K562 (cell line): ENCODE measurements around the gene CREB3L2. TPM values are rescaled to one million over a fixed set of nuclear protein-coding genes. Genes with fewer than 3 reads are reported as not detected.

Experiments
- DEAF1 ChIP-seq: fragments of 450-650 bp; formaldehyde crosslinking; IDR thresholded peaks from 2 replicates; pipeline ENCODE4 v1.4.0; 2020; ENCODE audit warnings: mild to moderate bottlenecking, moderate library complexity
- ETV5 ChIP-seq: sonication (generic); formaldehyde crosslinking; IDR thresholded peaks from 2 replicates; pipeline ENCODE4 v1.4.0; 2020; ENCODE audit warnings: low read depth, mild to moderate bottlenecking, missing genetic modification reagents
- ILK ChIP-seq: fragments of 450-650 bp; IDR thresholded peaks from 2 replicates; pipeline ENCODE4 v1.6.1; 2016; ENCODE audit warnings: missing genetic modification characterization, low read depth, mild to moderate bottlenecking, missing compliant biosample characterization, moderate library complexity, borderline replicate concordance
- MLLT1 ChIP-seq, 2 experiments: fragments of 450-650 bp; IDR thresholded peaks; 2 replicates each; pipeline ENCODE4 v1.6.1; 2016
- MTF1 ChIP-seq: fragments of 250-450 bp; sonication (Bioruptor Pico); IDR thresholded peaks from 2 replicates; pipeline ENCODE4 v1.9.0; 2021; ENCODE audit warnings: moderate library complexity, mild to moderate bottlenecking, inconsistent platforms, borderline replicate concordance
- RBM39 ChIP-seq: fragments of 200-400 bp; formaldehyde crosslinking; optimal IDR thresholded peaks from 2 replicates; pipeline ENCODE3; 2018; ENCODE audit warnings: low read depth, low read length
- SAFB ChIP-seq: fragments of 200-400 bp; formaldehyde crosslinking; IDR thresholded peaks from 2 replicates; pipeline ENCODE4 v1.6.1; 2017; ENCODE audit warnings: low read depth, low read length, borderline replicate concordance
- TEAD1 ChIP-seq, 2 experiments: fragments of 450-650 bp in 1 of 2; sonication (generic) in 1 of 2; formaldehyde crosslinking; IDR thresholded peaks; 2 replicates each; pipeline versions ENCODE4 v1.4.0 to v1.8.0; 2020 to 2022; ENCODE audit warnings: mild to moderate bottlenecking in 2 of 2, missing genetic modification reagents in 1 of 2
- TFAP4 ChIP-seq: sonication (generic); formaldehyde crosslinking; IDR thresholded peaks from 2 replicates; pipeline ENCODE4 v1.8.0; 2022; ENCODE audit warnings: missing genetic modification reagents, mild to moderate bottlenecking, moderate library complexity, borderline replicate concordance
- USF1 ChIP-seq: sonication (generic); formaldehyde crosslinking; IDR thresholded peaks from 2 replicates; pipeline ENCODE4 v1.9.0; 2022; ENCODE audit warnings: mild to moderate bottlenecking, missing genetic modification reagents
- USF2 ChIP-seq: sonication (generic); formaldehyde crosslinking; IDR thresholded peaks from 2 replicates; pipeline ENCODE4 v1.5.0; 2020; ENCODE audit warnings: missing genetic modification reagents
- ZNF24 ChIP-seq: fragments of 450-650 bp; IDR thresholded peaks from 2 replicates; pipeline ENCODE4 v1.6.1; 2016
- ZNF518B ChIP-seq: fragments of 250-450 bp; sonication (Bioruptor Pico); IDR thresholded peaks from 2 replicates; pipeline ENCODE4 v1.5.0; 2021; ENCODE audit warnings: mild to moderate bottlenecking, moderate library complexity
- ZNF551 ChIP-seq: fragments of 250-450 bp; sonication (Bioruptor Pico); IDR thresholded peaks from 2 replicates; pipeline ENCODE4 v1.5.0; 2021; ENCODE audit warnings: mild to moderate bottlenecking, moderate library complexity
- ZNF740 ChIP-seq, 3 experiments: fragments of 200-800 bp in 1 of 3; sonication (Bioruptor generic) in 1 of 3; sonication (generic) in 1 of 3; formaldehyde crosslinking in 1 of 3; IDR thresholded peaks; 2 replicates each; pipeline versions ENCODE4 v1.6.1 to v1.8.0; 2016 to 2022; ENCODE audit warnings: mild to moderate bottlenecking in 2 of 3, missing compliant biosample characterization in 2 of 3, missing genetic modification characterization in 2 of 3, missing genetic modification reagents in 1 of 3
- polyA plus RNA-seq, 8 experiments: library from polyadenylated mRNA; depleted of rRNA in 4 of 8; stranded (reverse) in 5 of 8; unstranded in 3 of 8; fragments of >200 nt; fragmentation: Nextera tagmentation in 2 of 8; fragmentation: Illumina TruSeq in 1 of 8; extraction: Ambion mirVana in 2 of 8; extraction: Trizol in 1 of 8; gene quantifications; 2 replicates each; pipeline versions ENCODE4 v1.2.1 to v1.2.3, GENCODE V29; 2011 to 2014; ENCODE audit warnings: inconsistent platforms in 1 of 8, missing spikeins in 1 of 8
- total RNA-seq, 7 experiments: library from RNA; depleted of rRNA in 6 of 7; stranded (reverse); fragments of >200 nt in 6 of 7; fragmentation: Illumina TruSeq in 2 of 7; extraction: Trizol in 2 of 7; gene quantifications; 2 replicates each; pipeline versions ENCODE4 v1.2.1 to v1.2.3, GENCODE V29; 2011 to 2021; ENCODE audit warnings: low replicate concordance in 1 of 7

CREB3L2 gene
- total and polyA plus RNA-seq, 9 of the 15 experiments (the other 6 are each of a cell fraction or from before 2014, with no cell fraction given), result 7.1 to 45.6 (median 15.8) TPM

- TF ChIP-seq DEAF1 (CRISPR knock-in tag) (no peak), ZNF24 (no peak), MTF1 (CRISPR knock-in tag) (no peak), TFAP4 (no peak), ILK (no peak), MLLT1 (IDR thresholded peaks at IDR 0.05) (no peak), USF1 (CRISPR knock-in tag) (no peak), USF2 (no peak), ZNF740 (CRISPR knock-in tag; IDR thresholded peaks at IDR 0.05) (no peak), ZNF740 (tag; IDR thresholded peaks at IDR 0.05) (no peak), SAFB (no peak), RBM39 (no peak), ETV5 (no peak), ZNF551 (CRISPR knock-in tag) (no peak), TEAD1 (CRISPR knock-in tag; IDR thresholded peaks at IDR 0.05) (no peak), ZNF518B (CRISPR knock-in tag) (no peak)
These were observed 39.4 kb downstream of the CREB3L2 start (continued) for GRCh38 chr7:137962491-137962874.
